ENCODE measurements around the gene RS1. TPM values are rescaled to one million over a fixed set of nuclear protein-coding genes. Genes with fewer than 3 reads are reported as not detected.
A peak's percentile ranks its signal among the peaks of the same experiment; 100 is the strongest.

RS1 gene
- polyA plus RNA-seq, 2 of the 4 experiments (the other 2 are of a cell fraction), result not detected

GRCh38 chrX:18598413-18598812 lies 73.5 kb downstream of the RS1 start:
- TF ChIP-seq SREBF2 (IDR thresholded peaks at IDR 0.05) (no peak), POLR2A (IDR thresholded peaks at IDR 0.05; ENCODE audit: low read length) (no peak), CEBPB (IDR thresholded peaks at IDR 0.05) (no peak), ZC3H11A (IDR thresholded peaks at IDR 0.05) (no peak), ESRRA (IDR thresholded peaks at IDR 0.05; ENCODE audit: borderline replicate concordance, low read length) (no peak), E2F6 (IDR thresholded peaks at IDR 0.05; ENCODE audit: borderline replicate concordance, low read depth) (no peak), KDM5A (IDR thresholded peaks at IDR 0.05) (no peak), FOSL2 (IDR thresholded peaks at IDR 0.05) (no peak), FOSL2 (CRISPR knock-in tag; IDR thresholded peaks at IDR 0.05) (no peak)
- DNase-seq (ENCODE audit: low read depth in 1 of 2, low spot score in 1 of 2) (no peak), ATAC-seq (no peak), FAIRE-seq (peak; percentile 87)
- ChIA-PET CTCF (no interaction called here), POLR2A (no interaction called here)
- Histone ChIP-seq H3K4me1 (0 out of 3 replicates have a peak, but pooled peaks cover 5% of the 10 kb centered on the region), H3K9me3 (no peaks in the 10 kb centered on the region), H3K4me3 (no peak overlapping the region), H3K27ac (no peak overlapping the region), H3K4me2 (no peak overlapping the region)
- 77% methylated on average over 2 of the region's 2 CpGs for WGBS (ENCODE audit: missing lambda C conversion rate)

GRCh38 chrX:18596096-18596495 lies 75.8 kb downstream of the RS1 start:
- H3K27ac ChIP-seq, result no peak overlapping the region; a peak in 1 of 6 replicates
- ChIA-PET CTCF (no interaction called here), POLR2A (no interaction called here)
- TF ChIP-seq ZFP36 (IDR thresholded peaks at IDR 0.05; ENCODE audit: borderline replicate concordance, partially characterized antibody), result no peak
- TF ChIP-seq POLR2AphosphoS2 (conservative IDR thresholded peaks at IDR 0.05; ENCODE audit: low read length), result no peak
- TF ChIP-seq RFX5 (IDR thresholded peaks at IDR 0.05), result no peak
- TF ChIP-seq JUNB (IDR thresholded peaks at IDR 0.05), result no peak
- no peak for ATAC-seq
- H3K4me1 ChIP-seq, result 0 out of 3 replicates have a peak, but pooled peaks cover 5% of the 10 kb centered on the region
- 78% methylated on average over 4 of the region's 4 CpGs for WGBS (ENCODE audit: missing lambda C conversion rate)
- H3K9me3 ChIP-seq, result no peaks in the 10 kb centered on the region
- no peak for DNase-seq (ENCODE audit: low read depth in 1 of 2, low spot score in 1 of 2)
- H3K4me2 ChIP-seq, result no peak overlapping the region
- no peak overlapping the region for H3K4me3 ChIP-seq
- FAIRE-seq, result no peak

GRCh38 chrX:18594079-18594478 lies 77.8 kb downstream of the RS1 start:
- Histone ChIP-seq H3K4me3 (no peak overlapping the region), H3K4me2 (no peak overlapping the region), H3K4me1 (0 out of 3 replicates have a peak, but pooled peaks cover 5% of the 10 kb centered on the region), H3K27ac (no peak overlapping the region), H3K9me3 (no peaks in the 10 kb centered on the region)
- ChIA-PET CTCF (no interaction called here), POLR2A (no interaction called here)
- DNase-seq (ENCODE audit: low read depth in 1 of 2, low spot score in 1 of 2), result no peak
- no peak for ATAC-seq
- FAIRE-seq, result peak; percentile 82
- TF ChIP-seq KDM1A (IDR thresholded peaks at IDR 0.05; ENCODE audit: low read depth) (no peak), FOSL2 (IDR thresholded peaks at IDR 0.05) (no peak), FOSL2 (CRISPR knock-in tag; IDR thresholded peaks at IDR 0.05) (no peak), E2F6 (IDR thresholded peaks at IDR 0.05; ENCODE audit: borderline replicate concordance, low read depth) (no peak), BCL3 (IDR thresholded peaks at IDR 0.05) (no peak), REST (IDR thresholded peaks at IDR 0.05) (no peak), HDAC2 (IDR thresholded peaks at IDR 0.05) (no peak), CEBPB (IDR thresholded peaks at IDR 0.05) (no peak), BHLHE40 (IDR thresholded peaks at IDR 0.05; ENCODE audit: low read depth, low read length) (no peak), HOXB5 (CRISPR knock-in tag; IDR thresholded peaks at IDR 0.05) (no peak), FOSB (CRISPR knock-in tag; IDR thresholded peaks at IDR 0.05) (no peak), CTCF (IDR thresholded peaks at IDR 0.05) (no peak)
- WGBS (ENCODE audit: missing lambda C conversion rate), result 85% methylated on average over 2 of the region's 2 CpGs
